Thyroid gland (tissue), 4 donors: ENCODE results near the gene TIMD4.

Experiments used
- CTCF ChIP-seq, 6 experiments: fragments of 200-600 bp in 3 of 6; fragments of 450-650 bp in 3 of 6; sonication (generic) in 3 of 6; IDR thresholded peaks; one replicate each; pipeline ENCODE4 v1.5.1; 2016 to 2019; ENCODE audit warnings: antibody characterized with exemption in 6 of 6, mild to moderate bottlenecking in 2 of 6, inconsistent platforms in 1 of 6, moderate library complexity in 1 of 6
- POLR2A ChIP-seq, 2 donors: fragments of 450-650 bp; IDR thresholded peaks; one replicate each; pipeline ENCODE4 v1.6.1; 2017; ENCODE audit warnings: antibody characterized with exemption in 2 of 2, mild to moderate bottlenecking in 2 of 2, moderate library complexity in 1 of 2

DNA sequence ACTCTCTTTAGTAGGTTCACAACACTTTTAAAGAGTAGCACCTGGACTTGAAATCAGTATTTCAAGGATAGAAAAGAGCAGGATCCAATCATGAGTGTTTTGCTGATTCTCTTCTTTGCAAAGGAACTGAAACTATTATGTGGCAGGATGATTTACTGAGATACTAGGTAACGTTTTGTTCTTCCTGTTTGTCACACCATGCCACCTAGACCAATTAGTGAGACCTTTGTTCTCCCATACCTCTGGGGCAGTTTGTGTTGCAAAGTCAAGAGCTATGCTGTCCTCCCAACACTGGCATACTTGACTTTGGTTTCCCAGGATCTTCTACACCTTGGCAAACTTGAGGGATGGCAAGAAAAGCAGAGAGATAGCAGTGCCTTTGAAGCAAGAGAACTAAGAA is 69.5 kb downstream of the TIMD4 start:
- no peak for TF ChIP-seq POLR2A (IDR thresholded peaks at IDR 0.05)
- TF ChIP-seq CTCF (IDR thresholded peaks at IDR 0.05) = no peak
